ENCODE results near the gene ABHD13.
A peak's percentile ranks its signal among the peaks of the same experiment; 100 is the strongest.

ABHD13 gene

DNA sequence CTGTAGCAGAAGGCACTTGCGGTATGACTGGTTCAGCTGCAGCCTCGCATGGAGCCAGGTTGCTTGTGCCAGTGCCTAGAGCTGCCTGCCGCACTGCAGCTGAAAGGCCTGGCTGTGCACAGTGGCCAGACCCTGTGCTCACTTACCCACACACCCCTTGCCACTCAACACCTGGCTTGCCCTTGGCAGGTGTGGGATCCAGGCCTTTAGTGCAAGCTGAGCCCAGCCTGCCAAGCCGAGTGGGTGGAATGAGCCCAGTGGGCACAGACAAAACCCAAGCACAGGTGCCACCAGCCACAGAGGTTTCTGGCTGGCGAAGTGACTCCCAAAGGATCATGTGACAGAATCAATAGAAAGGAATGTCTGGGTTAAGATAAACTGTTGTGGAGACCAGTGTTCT lies 22.3 kb upstream of the ABHD13 start:
- H2BK120ac ChIP-seq (ENCODE audit: low read depth, low read length): no peak overlapping the region
- no peak overlapping the region for H4K8ac ChIP-seq (ENCODE audit: low read depth, low read length)
- H3K9ac ChIP-seq (ENCODE audit: low read length): no peak overlapping the region
- no peak overlapping the region for H3K4me2 ChIP-seq (ENCODE audit: low read length)
- no peak for DNase-seq
- no peak overlapping the region for H2AK5ac ChIP-seq (ENCODE audit: low read length)
- H3K56ac ChIP-seq (ENCODE audit: low read length): no peak overlapping the region
- H3K4me3 ChIP-seq (ENCODE audit: low read length): no peak overlapping the region
- WGBS (ENCODE audit: extremely low coverage, insufficient coverage, low lambda C conversion rate): no CpG with 5 or more reads among the region's 5 CpGs
- no peak overlapping the region for H3K18ac ChIP-seq (ENCODE audit: low read length)
- H2BK5ac ChIP-seq (ENCODE audit: low read length): no peak overlapping the region
- H3K79me1 ChIP-seq (ENCODE audit: low read length): no peaks in the 10 kb centered on the region
- H4K5ac ChIP-seq (ENCODE audit: low read length): no peak overlapping the region
- H3K4me1 ChIP-seq (ENCODE audit: control insufficient read depth, low read depth, low read length): no peaks in the 10 kb centered on the region
- H3K27ac ChIP-seq (ENCODE audit: low read depth, low read length): no peak overlapping the region
- no peaks in the 10 kb centered on the region for H3K36me3 ChIP-seq (ENCODE audit: control insufficient read depth, insufficient read depth, low read length)
- no peak overlapping the region for H3K4ac ChIP-seq (ENCODE audit: low read depth, low read length)
- no peaks in the 10 kb centered on the region for H3K27me3 ChIP-seq (ENCODE audit: insufficient read depth, low read length, poor library complexity)
- H3K23ac ChIP-seq (ENCODE audit: low read length): no peak overlapping the region
- H3K79me2 ChIP-seq (ENCODE audit: control insufficient read depth, insufficient read depth, low read length): no peaks in the 10 kb centered on the region
- no peak overlapping the region for H2BK15ac ChIP-seq (replicated peaks; ENCODE audit: low read depth)

DNA sequence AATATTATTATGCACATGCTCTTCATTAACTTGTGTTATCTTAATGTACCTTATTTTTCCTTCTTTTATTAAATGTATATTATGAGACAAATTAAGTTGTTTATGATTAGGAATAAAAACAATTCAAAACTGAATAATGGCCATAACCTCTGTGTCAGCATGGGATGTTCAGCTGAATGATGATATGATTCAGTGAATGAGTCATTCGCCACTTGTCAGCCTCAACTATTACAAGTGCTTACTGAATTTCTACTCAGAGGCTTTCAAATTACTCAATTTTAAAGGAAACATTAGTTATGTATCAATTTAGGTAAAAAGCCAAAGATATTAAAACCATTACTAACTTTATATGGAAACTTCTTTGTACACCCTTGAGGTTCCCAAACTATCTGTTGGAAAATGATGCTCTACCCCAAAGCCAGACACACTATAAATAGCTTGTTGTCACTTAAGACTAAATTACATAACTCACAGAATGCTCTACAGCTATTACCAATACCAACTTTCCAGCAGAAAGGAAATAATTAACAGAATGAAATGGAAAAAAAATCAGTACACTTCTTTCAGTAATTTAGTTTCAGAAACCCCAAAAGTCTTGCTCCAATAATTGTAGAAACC lies 17.3 kb upstream of the ABHD13 start:
- no peak for DNase-seq
- Histone ChIP-seq H3K9ac (ENCODE audit: low read length) (no peak overlapping the region), H3K27ac (ENCODE audit: low read depth, low read length) (no peak overlapping the region), H4K5ac (ENCODE audit: low read length) (no peak overlapping the region), H3K79me1 (ENCODE audit: low read length) (no peaks in the 10 kb centered on the region), H3K4me1 (ENCODE audit: control insufficient read depth, low read depth, low read length) (no peaks in the 10 kb centered on the region), H3K4me2 (ENCODE audit: low read length) (no peak overlapping the region), H2BK5ac (ENCODE audit: low read length) (no peak overlapping the region), H3K18ac (ENCODE audit: low read length) (no peak overlapping the region), H2BK15ac (replicated peaks; ENCODE audit: low read depth) (no peak overlapping the region), H3K56ac (ENCODE audit: low read length) (no peak overlapping the region), H4K8ac (ENCODE audit: low read depth, low read length) (no peak overlapping the region), H3K36me3 (ENCODE audit: control insufficient read depth, insufficient read depth, low read length) (no peaks in the 10 kb centered on the region), H3K23ac (ENCODE audit: low read length) (no peak overlapping the region), H3K27me3 (ENCODE audit: insufficient read depth, low read length, poor library complexity) (no peaks in the 10 kb centered on the region), H3K4ac (ENCODE audit: low read depth, low read length) (no peak overlapping the region), H3K79me2 (ENCODE audit: control insufficient read depth, insufficient read depth, low read length) (no peaks in the 10 kb centered on the region), H3K4me3 (ENCODE audit: low read length) (no peak overlapping the region), H2BK120ac (ENCODE audit: low read depth, low read length) (no peak overlapping the region), H2AK5ac (ENCODE audit: low read length) (no peak overlapping the region)
- WGBS (ENCODE audit: extremely low coverage, insufficient coverage, low lambda C conversion rate): no CpG with 5 or more reads among the region's 1 CpG

DNA sequence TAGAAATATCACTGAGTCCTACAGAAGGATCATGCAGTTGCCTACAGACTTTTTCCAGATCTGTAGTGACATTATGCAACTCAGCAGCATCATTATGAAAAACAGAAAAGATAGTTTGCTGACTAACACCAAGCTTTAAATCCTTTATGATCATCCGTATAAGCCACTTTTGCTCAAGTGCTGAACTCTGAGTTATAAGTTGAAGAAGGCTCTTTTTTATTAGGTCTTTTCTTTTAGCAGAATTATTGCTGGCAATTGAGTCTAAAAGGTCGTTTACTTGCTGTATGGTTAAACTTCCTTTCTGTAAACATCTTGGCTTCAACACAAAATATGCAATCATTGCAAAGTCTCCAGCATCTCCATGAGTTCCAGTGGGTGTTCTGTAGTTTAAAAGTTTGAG lies 7.6 kb upstream of the ABHD13 start:
- Histone ChIP-seq H3K79me2 (ENCODE audit: control insufficient read depth, insufficient read depth, low read length) (no peaks in the 10 kb centered on the region), H3K79me1 (ENCODE audit: low read length) (no peaks in the 10 kb centered on the region), H3K4me1 (ENCODE audit: control insufficient read depth, low read depth, low read length) (no peaks in the 10 kb centered on the region), H3K27ac (ENCODE audit: low read depth, low read length) (no peak overlapping the region), H3K56ac (ENCODE audit: low read length) (no peak overlapping the region), H3K4me2 (ENCODE audit: low read length) (no peak overlapping the region), H3K4ac (ENCODE audit: low read depth, low read length) (no peak overlapping the region), H4K8ac (ENCODE audit: low read depth, low read length) (no peak overlapping the region), H4K5ac (ENCODE audit: low read length) (no peak overlapping the region), H3K18ac (ENCODE audit: low read length) (no peak overlapping the region), H2BK15ac (replicated peaks; ENCODE audit: low read depth) (no peak overlapping the region), H3K27me3 (ENCODE audit: insufficient read depth, low read length, poor library complexity) (no peaks in the 10 kb centered on the region), H2AK5ac (ENCODE audit: low read length) (no peak overlapping the region), H3K9ac (ENCODE audit: low read length) (no peak overlapping the region), H3K4me3 (ENCODE audit: low read length) (no peak overlapping the region), H2BK120ac (ENCODE audit: low read depth, low read length) (no peak overlapping the region), H3K23ac (ENCODE audit: low read length) (no peak overlapping the region), H2BK5ac (ENCODE audit: low read length) (no peak overlapping the region), H3K36me3 (ENCODE audit: control insufficient read depth, insufficient read depth, low read length) (no peaks in the 10 kb centered on the region)
- WGBS (ENCODE audit: extremely low coverage, insufficient coverage, low lambda C conversion rate): no CpG with 5 or more reads among the region's 2 CpGs
- no peak for DNase-seq

DNA sequence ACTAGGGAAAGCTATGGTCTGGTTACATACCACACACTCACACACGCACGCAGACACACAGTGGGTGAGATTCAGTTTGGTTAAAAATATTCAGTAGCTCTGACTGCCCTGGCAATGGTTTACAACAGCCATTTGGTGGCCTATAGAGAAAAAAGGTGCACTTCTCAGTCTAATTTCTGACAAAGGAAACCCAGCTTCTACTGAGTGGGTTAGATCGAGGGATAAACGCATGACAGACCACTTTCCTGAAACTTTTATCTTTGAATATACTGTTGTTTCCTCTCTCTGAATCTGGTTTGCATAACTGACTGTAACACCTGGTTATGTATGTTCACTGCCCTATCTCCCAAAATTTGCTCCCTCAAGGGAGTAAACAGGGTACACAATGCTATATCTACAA lies 5.3 kb upstream of the ABHD13 start:
- H3K79me1 ChIP-seq (ENCODE audit: low read length): no peaks in the 10 kb centered on the region
- H2BK15ac ChIP-seq (replicated peaks; ENCODE audit: low read depth): no peak overlapping the region
- H3K27ac ChIP-seq (ENCODE audit: low read depth, low read length): no peak overlapping the region
- no peaks in the 10 kb centered on the region for H3K27me3 ChIP-seq (ENCODE audit: insufficient read depth, low read length, poor library complexity)
- H3K4me2 ChIP-seq (ENCODE audit: low read length): no peak overlapping the region
- no peak for DNase-seq
- H4K5ac ChIP-seq (ENCODE audit: low read length): no peak overlapping the region
- H2BK5ac ChIP-seq (ENCODE audit: low read length): no peak overlapping the region
- no peak overlapping the region for H2BK120ac ChIP-seq (ENCODE audit: low read depth, low read length)
- H3K79me2 ChIP-seq (ENCODE audit: control insufficient read depth, insufficient read depth, low read length): no peaks in the 10 kb centered on the region
- H3K4me3 ChIP-seq (ENCODE audit: low read length): no peak overlapping the region
- H3K9ac ChIP-seq (ENCODE audit: low read length): no peak overlapping the region
- H3K4ac ChIP-seq (ENCODE audit: low read depth, low read length): no peak overlapping the region
- no peaks in the 10 kb centered on the region for H3K4me1 ChIP-seq (ENCODE audit: control insufficient read depth, low read depth, low read length)
- no peak overlapping the region for H3K18ac ChIP-seq (ENCODE audit: low read length)
- no peaks in the 10 kb centered on the region for H3K36me3 ChIP-seq (ENCODE audit: control insufficient read depth, insufficient read depth, low read length)
- H3K56ac ChIP-seq (ENCODE audit: low read length): no peak overlapping the region
- no peak overlapping the region for H4K8ac ChIP-seq (ENCODE audit: low read depth, low read length)
- no peak overlapping the region for H2AK5ac ChIP-seq (ENCODE audit: low read length)
- no peak overlapping the region for H3K23ac ChIP-seq (ENCODE audit: low read length)
- no CpG with 5 or more reads among the region's 4 CpGs for WGBS (ENCODE audit: extremely low coverage, insufficient coverage, low lambda C conversion rate)

DNA sequence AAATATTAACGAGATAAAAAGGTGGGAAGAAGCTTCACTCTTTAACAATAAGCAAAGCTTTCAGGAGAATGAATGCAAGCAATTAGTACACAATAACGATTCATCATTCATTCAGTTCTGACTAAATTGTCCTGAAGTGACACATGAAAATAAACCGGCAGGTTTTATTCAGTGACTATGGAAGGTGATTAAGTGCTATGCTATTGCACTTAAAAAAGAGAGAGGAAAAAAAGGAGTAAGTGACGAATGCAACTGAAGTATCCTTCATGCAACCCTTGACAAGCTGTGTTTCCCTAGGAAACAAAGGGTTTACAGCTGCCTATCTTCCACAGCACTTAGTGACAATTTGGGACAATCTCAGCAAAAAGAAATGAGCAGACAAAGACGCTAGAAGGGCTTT lies 4.2 kb upstream of the ABHD13 start:
- Histone ChIP-seq H4K8ac (ENCODE audit: low read depth, low read length) (no peak overlapping the region), H3K27me3 (ENCODE audit: insufficient read depth, low read length, poor library complexity) (no peaks in the 10 kb centered on the region), H3K4me2 (ENCODE audit: low read length) (no peak overlapping the region), H2AK5ac (ENCODE audit: low read length) (no peak overlapping the region), H3K4me1 (ENCODE audit: control insufficient read depth, low read depth, low read length) (no peaks in the 10 kb centered on the region), H3K36me3 (ENCODE audit: control insufficient read depth, insufficient read depth, low read length) (no peaks in the 10 kb centered on the region), H3K23ac (ENCODE audit: low read length) (no peak overlapping the region), H3K4me3 (ENCODE audit: low read length) (no peak overlapping the region), H2BK120ac (ENCODE audit: low read depth, low read length) (no peak overlapping the region), H3K18ac (ENCODE audit: low read length) (no peak overlapping the region), H3K27ac (ENCODE audit: low read depth, low read length) (no peak overlapping the region), H2BK5ac (ENCODE audit: low read length) (no peak overlapping the region), H3K79me2 (ENCODE audit: control insufficient read depth, insufficient read depth, low read length) (peaks cover 3% of the 10 kb centered on the region), H3K56ac (ENCODE audit: low read length) (no peak overlapping the region), H4K5ac (ENCODE audit: low read length) (no peak overlapping the region), H3K79me1 (ENCODE audit: low read length) (no peaks in the 10 kb centered on the region), H2BK15ac (replicated peaks; ENCODE audit: low read depth) (no peak overlapping the region), H3K9ac (ENCODE audit: low read length) (peak overlapping the region; percentile 62), H3K4ac (ENCODE audit: low read depth, low read length) (no peak overlapping the region)
- DNase-seq: no peak
- no CpG with 5 or more reads among the region's 5 CpGs for WGBS (ENCODE audit: extremely low coverage, insufficient coverage, low lambda C conversion rate)

Data from mesendoderm (in vitro differentiated cells).